Stimulated activated CD4-positive, alpha-beta T cell treated with anti-CD3 and anti-CD28 coated beads, Interleukin-12 subunit alpha, Interleukin-12 subunit beta, amount 100 ng/mL, for 48 hours (primary cell): Measurements from ENCODE around the gene AP3S2.
A peak's percentile ranks its signal among the peaks of the same experiment; 100 is the strongest.
"Not testable (repeated sequence)": the region's sequence is repeated elsewhere in the genome, so short reads cannot be mapped to it uniquely, and the experiment has no call there.

ENCODE experiments used
- DNase-seq, 3 donors: peaks; one replicate each; pipeline ENCODE4 v3.0.0-alpha.2; 2020; ENCODE audit warnings: low read depth in 2 of 3, low spot score in 1 of 3

Gene AP3S2

GRCh38 chr15:89903858-89904130 lies 10.0 kb upstream of the AP3S2 start:
- DNase-seq, result no peak

GRCh38 chr15:89903015-89903857 lies 9.4 kb upstream of the AP3S2 start:
- DNase-seq, result no peak

GRCh38 chr15:89900849-89901248 lies 7.1 kb upstream of the AP3S2 start:
- DNase-seq, result no peak

GRCh38 chr15:89899951-89900567 lies 6.3 kb upstream of the AP3S2 start:
- DNase-seq, result no peak

GRCh38 chr15:89899295-89899945 lies 5.6 kb upstream of the AP3S2 start:
- DNase-seq, result no peak

- peak in 1 of 3 donors; percentile 24 for DNase-seq
Observed at GRCh38 chr15:89898614-89899294, 5.0 kb upstream of the AP3S2 start.

- DNase-seq, result no peak
Observed at GRCh38 chr15:89898146-89898545, 4.4 kb upstream of the AP3S2 start.

- no peak for DNase-seq
Observed at GRCh38 chr15:89893027-89893426, 767 bp downstream of the AP3S2 start.

GRCh38 chr15:89888214-89888804 lies 5.5 kb downstream of the AP3S2 start:
- DNase-seq, result no peak

GRCh38 chr15:89885611-89886010 lies 8.2 kb downstream of the AP3S2 start:
- no peak for DNase-seq

GRCh38 chr15:89885179-89885578 lies 8.6 kb downstream of the AP3S2 start:
- DNase-seq, result not testable (repeated sequence)

GRCh38 chr15:89883518-89883917 lies 10.3 kb downstream of the AP3S2 start:
- no peak for DNase-seq

- no peak for DNase-seq
Observed at GRCh38 chr15:89880727-89881126, 13.1 kb downstream of the AP3S2 start.

- no peak for DNase-seq
Observed at GRCh38 chr15:89878323-89878722, 15.5 kb downstream of the AP3S2 start.

- no peak for DNase-seq
Observed at GRCh38 chr15:89877083-89877425, 16.7 kb downstream of the AP3S2 start.

- no peak for DNase-seq
Observed at GRCh38 chr15:89876396-89877082, 17.3 kb downstream of the AP3S2 start.

GRCh38 chr15:89875741-89876140 lies 18.1 kb downstream of the AP3S2 start:
- DNase-seq, result no peak

- peak; percentile 71 to 78 (median 75) for DNase-seq
Observed at GRCh38 chr15:89874926-89875564, 18.7 kb downstream of the AP3S2 start.

GRCh38 chr15:89870688-89871288 lies 23.0 kb downstream of the AP3S2 start:
- no peak for DNase-seq

- no peak for DNase-seq
Observed at GRCh38 chr15:89870006-89870405, 23.8 kb downstream of the AP3S2 start.
